MCF 10A (cell line): ENCODE results near the gene HNRNPC. TPM values are rescaled to one million over a fixed set of nuclear protein-coding genes. Genes with fewer than 3 reads are reported as not detected.

ENCODE experiments used
- BruUV-seq: library from RNA; stranded (reverse); fragments of 400-500 nt; replicated peaks from 2 replicates; lab custom pipeline; 2021; lab: Mats Ljungman, UMichigan
- CTCF ChIA-PET: fragments of 300-600 bp; sonication (Branson Sonifier 250); formaldehyde crosslinking; extraction: SDS; loops from one replicate; lab custom pipeline; 2021; ENCODE audit warnings: antibody characterized with exemption, inconsistent platforms; lab: Yijun Ruan, JAX
- POLR2A ChIA-PET: fragments of 300-600, 350-650 bp; sonication (Branson Sonifier 250); formaldehyde crosslinking; extraction: SDS; loops from one replicate; lab custom pipeline; 2020; ENCODE audit warnings: antibody characterized with exemption, inconsistent platforms; lab: Yijun Ruan, JAX
- DNase-seq: peaks from one replicate; pipeline ENCODE4 v3.0.0-alpha.2; 2018; ENCODE audit not compliant: unreplicated experiment
- H3K27ac Mint-ChIP-seq: one replicate; pipeline ENCODE4 v1.8.0; 2022; ENCODE audit warnings: mild to moderate bottlenecking, low read depth, mixed read lengths; ENCODE audit not compliant: unreplicated experiment
- H3K27me3 Mint-ChIP-seq: one replicate; pipeline ENCODE4 v1.8.0; 2022; ENCODE audit warnings: mixed read lengths; ENCODE audit not compliant: insufficient read depth, unreplicated experiment
- H3K36me3 Mint-ChIP-seq: one replicate; pipeline ENCODE4 v1.8.0; 2022; ENCODE audit warnings: mild to moderate bottlenecking, moderate library complexity, mixed read lengths; ENCODE audit not compliant: insufficient read depth, unreplicated experiment
- H3K4me1 Mint-ChIP-seq: one replicate; pipeline ENCODE4 v1.8.0; 2022; ENCODE audit warnings: mixed read lengths; ENCODE audit not compliant: insufficient read depth, unreplicated experiment
- H3K4me3 Mint-ChIP-seq: one replicate; pipeline ENCODE4 v1.8.0; 2022; ENCODE audit warnings: mild to moderate bottlenecking, moderate library complexity, mixed read lengths; ENCODE audit not compliant: unreplicated experiment
- H3K9me3 Mint-ChIP-seq: one replicate; pipeline ENCODE4 v1.8.0; 2022; ENCODE audit warnings: mixed read lengths; ENCODE audit not compliant: unreplicated experiment
- intact Hi-C: fragments of 100-400 bp; cut with micrococcal nuclease; formaldehyde crosslinking; loops from 2 replicates; pipeline ENCODE4 v1.14.1; 2022
- total RNA-seq: library from RNA; stranded (reverse); gene quantifications from 2 replicates; pipeline ENCODE4 v1.2.3, GENCODE V29; 2022
- TF ChIP-seq, protein P1 (sequence below): fragments of 200-600 bp; IDR thresholded peaks from one replicate; pipeline ENCODE4 v1.8.0; 2022; ENCODE audit warnings: antibody characterized with exemption, mild to moderate bottlenecking; ENCODE audit not compliant: unreplicated experiment

Gene HNRNPC
- total RNA-seq, 1 experiment from 2014 or later: 882 TPM

DNA sequence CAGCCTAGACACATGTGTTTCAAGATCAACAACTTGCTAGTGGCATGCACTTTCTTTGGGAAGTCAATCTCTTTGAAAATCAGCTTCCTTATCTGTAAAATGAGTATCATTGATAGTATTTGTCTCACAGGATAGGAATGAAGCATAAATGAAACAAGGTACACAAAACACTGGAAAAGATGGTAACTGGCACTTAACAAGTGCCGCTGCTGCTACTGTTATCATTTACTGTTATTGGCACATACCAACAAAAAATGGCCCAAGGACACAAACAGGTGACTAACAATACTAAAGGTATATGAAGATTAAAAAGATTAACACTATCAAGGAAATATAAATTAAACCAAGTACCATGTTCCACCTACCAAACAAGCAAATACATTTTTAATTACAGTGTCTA is 20.9 kb downstream of the HNRNPC start:
- ChIA-PET POLR2A (interaction anchor here (0.6 to 4.7 kb wide), 2 partner anchors 8 to 14 kb away, joined by 3 to 38 read pairs; no protein-coding TSS in a partner anchor), CTCF (no interaction called here)
- intact Hi-C loops: loop anchor here (10.0 kb wide), 1 partner anchor 306 kb away; no protein-coding TSS in a partner anchor
- TF ChIP-seq, protein P1, sequence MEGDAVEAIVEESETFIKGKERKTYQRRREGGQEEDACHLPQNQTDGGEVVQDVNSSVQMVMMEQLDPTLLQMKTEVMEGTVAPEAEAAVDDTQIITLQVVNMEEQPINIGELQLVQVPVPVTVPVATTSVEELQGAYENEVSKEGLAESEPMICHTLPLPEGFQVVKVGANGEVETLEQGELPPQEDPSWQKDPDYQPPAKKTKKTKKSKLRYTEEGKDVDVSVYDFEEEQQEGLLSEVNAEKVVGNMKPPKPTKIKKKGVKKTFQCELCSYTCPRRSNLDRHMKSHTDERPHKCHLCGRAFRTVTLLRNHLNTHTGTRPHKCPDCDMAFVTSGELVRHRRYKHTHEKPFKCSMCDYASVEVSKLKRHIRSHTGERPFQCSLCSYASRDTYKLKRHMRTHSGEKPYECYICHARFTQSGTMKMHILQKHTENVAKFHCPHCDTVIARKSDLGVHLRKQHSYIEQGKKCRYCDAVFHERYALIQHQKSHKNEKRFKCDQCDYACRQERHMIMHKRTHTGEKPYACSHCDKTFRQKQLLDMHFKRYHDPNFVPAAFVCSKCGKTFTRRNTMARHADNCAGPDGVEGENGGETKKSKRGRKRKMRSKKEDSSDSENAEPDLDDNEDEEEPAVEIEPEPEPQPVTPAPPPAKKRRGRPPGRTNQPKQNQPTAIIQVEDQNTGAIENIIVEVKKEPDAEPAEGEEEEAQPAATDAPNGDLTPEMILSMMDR: no peak
- Mint-ChIP-seq H3K9me3 (no peaks in the 10 kb centered on the region), H3K27me3 (no peaks in the 10 kb centered on the region), H3K27ac (no peak overlapping the region), H3K4me1 (peaks cover 17% of the 10 kb centered on the region), H3K36me3 (peaks cover 98% of the 10 kb centered on the region), H3K4me3 (no peak overlapping the region)
- DNase-seq: no peak
- BruUV-seq: no TSS peak

DNA sequence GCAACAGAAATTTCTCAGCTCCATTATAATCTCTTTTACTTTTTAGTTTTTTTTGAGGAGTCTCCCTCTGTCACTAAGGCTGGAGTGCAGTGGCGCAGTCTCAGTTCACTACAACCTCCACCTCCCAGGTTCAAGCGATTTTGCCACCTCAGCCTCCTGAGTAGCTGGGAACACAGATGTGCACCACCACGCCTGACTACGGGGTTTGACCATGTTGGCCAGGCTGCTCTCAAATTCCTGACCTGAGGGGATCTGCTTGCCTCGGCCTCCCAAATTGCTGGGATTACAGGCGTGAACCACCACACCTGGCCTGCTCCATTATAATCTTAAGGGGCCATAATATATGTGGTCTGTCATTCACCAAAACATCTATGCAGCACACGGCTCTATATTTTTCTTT is 23.4 kb downstream of the HNRNPC start:
- H3K4me3 Mint-ChIP-seq: peak overlapping the region; percentile 21
- peaks cover 98% of the 10 kb centered on the region for H3K36me3 Mint-ChIP-seq
- no TSS peak for BruUV-seq
- ChIA-PET POLR2A (interaction anchor here (0.9 to 6.7 kb wide), 5 partner anchors 10 to 22 kb away, joined by 3 to 61 read pairs (median 24); no protein-coding TSS in a partner anchor), CTCF (interaction anchor here (1.4 kb wide), 1 partner anchor 11 kb away, joined by 3 read pairs; no protein-coding TSS in a partner anchor)
- H3K9me3 Mint-ChIP-seq: no peaks in the 10 kb centered on the region
- intact Hi-C loops: loop anchor here (10.0 kb wide), 1 partner anchor 309 kb away; no protein-coding TSS in a partner anchor
- TF ChIP-seq, protein P1: no peak
- peaks cover 23% of the 10 kb centered on the region for H3K4me1 Mint-ChIP-seq
- no peak overlapping the region for H3K27ac Mint-ChIP-seq
- H3K27me3 Mint-ChIP-seq: no peaks in the 10 kb centered on the region
- no peak for DNase-seq

DNA sequence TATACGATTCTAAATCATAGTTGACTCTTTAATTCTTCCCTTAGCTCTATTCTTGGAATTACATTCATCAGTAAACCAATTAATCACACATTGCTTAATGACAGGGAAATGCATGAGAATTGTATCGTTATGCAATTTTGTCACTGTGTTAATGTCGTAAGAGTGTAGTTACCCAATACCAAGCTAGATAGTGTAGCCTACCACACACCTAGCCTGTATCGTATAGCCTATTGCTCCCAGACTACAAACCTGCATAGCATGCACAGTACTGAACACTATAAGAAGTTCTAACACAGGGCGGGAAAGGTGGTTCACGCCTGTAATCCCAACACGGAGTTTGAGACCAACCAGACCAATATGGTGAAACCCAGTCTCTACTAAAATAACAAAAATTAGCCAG is 24.7 kb downstream of the HNRNPC start:
- CTCF ChIA-PET: interaction anchor here (0.5 to 1.3 kb wide), 5 partner anchors 12 to 827 kb away, joined by 3 read pairs; no protein-coding TSS in a partner anchor
- POLR2A ChIA-PET: interaction anchor here (0.6 to 6.7 kb wide), 10 partner anchors 11 to 23 kb away, joined by 3 to 61 read pairs (median 6); no protein-coding TSS in a partner anchor
- H3K4me3 Mint-ChIP-seq: peak overlapping the region; percentile 9
- peak; percentile 83 for DNase-seq
- TF ChIP-seq, protein P1: no peak
- BruUV-seq: no TSS peak
- peaks cover 96% of the 10 kb centered on the region for H3K36me3 Mint-ChIP-seq
- no peak overlapping the region for H3K27ac Mint-ChIP-seq
- intact Hi-C loops: loop anchor here (10.0 kb wide), 1 partner anchor 310 kb away; no protein-coding TSS in a partner anchor
- H3K9me3 Mint-ChIP-seq: no peaks in the 10 kb centered on the region
- H3K27me3 Mint-ChIP-seq: no peaks in the 10 kb centered on the region
- H3K4me1 Mint-ChIP-seq: peaks cover 23% of the 10 kb centered on the region

DNA sequence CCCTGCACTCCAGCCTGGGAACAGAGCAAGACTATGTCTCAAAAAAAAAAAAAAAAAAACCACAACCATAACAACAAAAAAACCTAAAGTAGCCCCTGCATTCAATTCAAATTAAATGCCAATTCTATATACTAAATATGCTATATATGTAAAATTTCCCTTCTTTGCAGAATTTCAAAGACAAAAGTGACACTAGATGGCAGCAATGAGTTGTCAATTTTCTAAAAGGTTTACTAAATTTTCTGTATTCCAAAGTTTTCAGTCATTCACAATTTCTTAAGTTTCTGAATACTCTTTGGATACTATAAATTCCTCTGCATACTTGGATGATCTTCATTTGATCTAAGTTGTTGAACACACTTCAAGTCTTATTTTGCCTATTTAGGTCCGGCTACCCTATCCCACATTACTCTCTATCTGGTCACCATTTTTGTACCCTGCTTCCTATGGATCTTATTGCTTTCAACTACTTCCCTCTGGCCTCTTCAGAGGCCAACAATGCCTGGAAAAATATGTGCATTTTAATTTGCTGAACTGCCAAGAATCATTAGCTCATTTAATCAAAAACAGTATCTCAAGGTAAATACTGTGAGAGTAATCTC is 27.9 kb downstream of the HNRNPC start:
- intact Hi-C loops: loop anchor here (10.0 kb wide), 1 partner anchor 313 kb away; no protein-coding TSS in a partner anchor
- CTCF ChIA-PET: interaction anchor here (0.6 to 2.6 kb wide), 9 partner anchors 10 to 209 kb away, joined by 3 to 9 read pairs (median 5); no protein-coding TSS in a partner anchor

More for the DNA sequence above, 27.9 kb downstream of the HNRNPC start:
- peak overlapping the region; percentile 27 for H3K27ac Mint-ChIP-seq
- POLR2A ChIA-PET: interaction anchor here (1.0 to 6.7 kb wide), 4 partner anchors 10 to 140 kb away, joined by 3 to 61 read pairs (median 16); no protein-coding TSS in a partner anchor
- no peak overlapping the region for H3K4me3 Mint-ChIP-seq
- H3K27me3 Mint-ChIP-seq: no peaks in the 10 kb centered on the region
- peaks cover 97% of the 10 kb centered on the region for H3K36me3 Mint-ChIP-seq
- no TSS peak for BruUV-seq
- peak; percentile 34 for DNase-seq
- peaks cover 14% of the 10 kb centered on the region for H3K4me1 Mint-ChIP-seq
- no peaks in the 10 kb centered on the region for H3K9me3 Mint-ChIP-seq
- TF ChIP-seq, protein P1: peak; percentile 36
